GM18873 (cell line): ENCODE data around the gene MSRB1.
"Not testable (repeated sequence)": the region's sequence is repeated elsewhere in the genome, so short reads cannot be mapped to it uniquely, and the experiment has no call there.

Source experiments
- ATAC-seq: cut with Tn5 transposase; IDR thresholded peaks from one replicate; pipeline ENCODE4 v1.9.1; 2021; ENCODE audit warnings: mild to moderate bottlenecking, moderate library complexity, moderate number of reproducible peaks; ENCODE audit not compliant: unreplicated experiment, low FRiP score

The MSRB1 gene

DNA sequence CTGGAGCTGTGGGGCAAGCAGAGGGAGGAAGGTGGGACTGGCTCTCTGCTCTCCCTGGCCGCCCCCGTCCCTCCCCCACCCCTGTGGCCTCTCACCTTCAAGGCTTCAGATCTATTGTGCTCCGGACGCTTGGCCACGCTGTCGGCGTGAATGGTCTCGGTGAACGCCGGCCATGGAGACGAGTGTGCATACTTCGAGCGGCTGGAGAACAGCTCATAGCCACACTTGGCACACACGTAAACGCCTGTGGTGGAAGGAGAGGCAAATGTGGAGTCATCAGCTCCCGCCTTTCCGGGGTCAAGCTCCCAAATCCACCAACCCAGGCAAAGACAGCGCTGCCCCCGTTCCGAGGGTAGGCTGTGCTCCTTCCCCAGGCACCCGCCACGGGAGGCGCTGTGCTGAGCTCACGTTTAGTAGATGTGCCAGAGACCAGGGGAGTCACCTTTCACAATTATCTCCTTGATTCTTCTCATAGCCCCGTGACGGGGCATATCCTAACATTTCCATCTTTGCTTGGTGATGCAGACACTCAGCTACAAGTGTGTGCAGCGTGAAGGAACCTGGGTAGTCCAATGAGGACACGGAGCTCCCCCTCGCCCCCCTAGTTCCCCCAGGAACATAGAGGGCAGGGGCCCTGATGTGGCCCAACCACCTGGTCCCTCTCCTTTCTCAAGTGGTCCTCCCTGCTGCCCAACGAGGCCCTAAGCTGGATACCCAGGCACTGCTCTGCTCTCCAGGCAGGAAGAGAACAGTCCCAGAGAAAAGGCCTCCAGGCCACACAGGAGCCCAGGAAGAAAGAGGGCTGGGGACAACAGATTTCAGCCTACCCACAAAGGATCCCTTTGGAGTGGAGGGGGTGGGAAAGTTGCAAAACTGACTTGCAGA is 1.6 kb downstream of the MSRB1 start:
- no peak for ATAC-seq

DNA sequence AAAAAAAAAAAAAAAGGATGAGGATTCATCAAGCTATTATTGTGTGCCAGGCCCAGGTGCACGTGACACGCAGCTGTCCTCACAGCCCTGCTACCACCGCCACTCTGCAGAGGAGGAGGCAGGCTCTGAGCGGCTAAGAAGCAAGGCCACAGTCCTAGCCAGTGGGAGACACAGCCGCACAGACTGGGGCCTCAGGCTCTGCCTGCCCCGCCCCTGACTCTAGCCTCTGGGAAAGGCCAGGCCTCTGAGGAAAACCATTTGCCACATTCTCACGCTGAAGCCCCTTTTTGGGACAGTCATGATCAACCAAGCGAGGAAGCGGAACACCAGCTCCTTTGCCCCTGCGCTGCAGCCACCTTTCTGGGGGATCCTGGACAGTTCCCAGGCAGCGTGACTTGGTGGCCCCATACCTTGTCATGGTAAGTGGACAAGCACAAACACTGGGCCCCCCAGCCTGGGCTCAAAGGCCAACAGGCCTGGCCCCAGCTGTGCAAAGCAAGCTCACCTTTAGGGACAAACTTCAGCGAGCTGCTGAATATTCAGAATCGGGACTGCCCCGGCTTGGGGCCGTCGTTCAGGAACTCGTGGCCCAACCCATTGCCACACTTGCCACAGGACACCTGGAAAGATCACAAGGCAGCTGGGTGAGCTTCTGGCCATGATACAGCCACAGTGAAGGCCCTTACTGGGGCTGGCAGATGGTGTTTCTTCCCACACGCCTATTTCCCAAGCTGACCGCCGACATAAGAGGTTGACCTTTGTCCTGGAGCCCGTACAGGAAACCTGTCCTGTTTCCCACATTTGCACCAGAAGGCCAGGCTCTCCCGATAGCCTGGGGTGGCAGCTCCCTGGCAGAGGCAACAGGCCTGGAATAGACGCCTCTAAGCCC is 2.5 kb downstream of the MSRB1 start:
- no peak for ATAC-seq

DNA sequence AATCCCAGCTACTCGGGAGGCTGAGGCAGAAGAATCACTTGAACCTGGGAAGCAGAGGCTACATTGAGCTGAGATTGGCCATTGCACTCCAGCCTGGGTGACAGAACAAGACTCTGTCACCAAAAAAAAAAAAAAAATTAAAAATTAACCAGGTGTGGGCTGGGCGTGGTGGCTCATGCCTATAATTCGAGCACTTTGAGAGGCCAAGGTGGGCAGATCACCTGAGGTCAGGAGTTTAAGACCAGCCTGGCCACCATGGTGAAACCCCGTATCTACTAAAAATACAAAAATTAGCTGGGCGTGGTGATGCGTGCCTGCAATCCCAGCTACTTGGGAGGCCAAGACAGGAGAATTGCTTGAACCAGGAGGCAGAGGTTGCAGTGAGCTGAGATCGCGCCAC is 3.2 kb downstream of the MSRB1 start:
- not testable (repeated sequence) for ATAC-seq

DNA sequence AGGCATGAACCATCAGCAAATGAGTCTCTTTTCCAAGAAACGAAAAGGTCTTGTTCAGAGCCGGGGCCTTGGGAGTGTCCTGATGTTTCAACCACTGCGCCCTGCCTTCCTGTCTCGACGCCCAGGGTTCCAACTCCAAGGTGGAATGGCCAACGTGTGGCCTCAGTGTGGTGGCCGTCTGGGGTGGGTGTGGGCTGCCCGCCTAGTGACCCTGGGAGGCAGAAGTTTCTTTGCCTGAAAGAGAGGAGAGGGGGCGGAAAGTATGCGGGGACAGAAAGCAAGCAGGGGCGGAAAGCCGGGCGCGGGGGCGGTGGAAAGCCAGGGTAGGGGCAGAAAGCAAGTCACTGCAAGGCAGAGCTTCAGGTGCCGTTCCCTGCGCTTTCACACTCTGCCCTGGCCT is 4.1 kb downstream of the MSRB1 start:
- no peak for ATAC-seq

DNA sequence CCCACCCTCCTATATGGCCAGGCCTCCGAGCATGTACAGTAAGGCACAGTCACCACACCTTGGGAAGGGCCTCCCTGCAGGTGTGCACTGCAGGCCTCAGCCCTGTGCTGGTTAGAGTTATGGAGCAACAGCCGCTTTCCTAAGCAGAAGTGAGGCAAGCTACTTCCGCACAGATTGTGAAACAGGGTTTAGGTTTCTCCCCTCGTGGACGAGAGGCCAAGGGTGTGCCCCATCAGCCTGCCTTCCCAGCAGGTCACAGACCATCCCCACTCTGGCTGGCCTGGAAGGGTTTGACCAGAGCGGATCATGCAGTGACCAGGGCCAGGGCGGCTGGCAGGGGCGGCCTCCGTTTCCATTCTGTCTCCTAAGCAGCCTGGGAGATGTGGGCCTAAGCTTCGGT is 4.7 kb downstream of the MSRB1 start:
- ATAC-seq, result no peak

DNA sequence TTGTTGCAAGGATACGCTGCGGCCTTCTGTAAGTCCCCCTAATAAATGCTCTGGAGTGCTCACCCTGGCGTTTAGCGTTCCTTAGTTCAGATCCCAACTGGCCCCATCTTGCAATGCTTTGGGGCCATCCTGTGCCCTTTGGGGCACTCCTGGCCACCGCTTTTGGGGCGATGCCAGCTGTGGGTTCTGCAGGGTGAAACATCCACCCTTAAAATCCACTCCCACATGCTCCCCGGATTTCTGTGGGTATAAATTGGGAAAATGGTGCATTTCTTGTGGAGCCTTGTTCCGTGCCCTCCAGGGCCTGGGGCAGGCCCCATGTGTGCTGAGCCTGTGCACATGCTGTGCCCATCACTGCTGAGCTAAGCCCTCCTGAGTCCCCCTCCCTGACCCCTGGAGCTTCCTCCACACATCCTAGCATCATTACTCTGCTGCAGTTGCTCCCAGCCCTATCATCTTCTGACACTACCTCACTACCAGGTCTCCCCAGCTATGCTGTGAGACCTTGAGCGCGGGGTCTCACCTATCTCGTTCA is 6.0 kb downstream of the MSRB1 start:
- no peak for ATAC-seq

DNA sequence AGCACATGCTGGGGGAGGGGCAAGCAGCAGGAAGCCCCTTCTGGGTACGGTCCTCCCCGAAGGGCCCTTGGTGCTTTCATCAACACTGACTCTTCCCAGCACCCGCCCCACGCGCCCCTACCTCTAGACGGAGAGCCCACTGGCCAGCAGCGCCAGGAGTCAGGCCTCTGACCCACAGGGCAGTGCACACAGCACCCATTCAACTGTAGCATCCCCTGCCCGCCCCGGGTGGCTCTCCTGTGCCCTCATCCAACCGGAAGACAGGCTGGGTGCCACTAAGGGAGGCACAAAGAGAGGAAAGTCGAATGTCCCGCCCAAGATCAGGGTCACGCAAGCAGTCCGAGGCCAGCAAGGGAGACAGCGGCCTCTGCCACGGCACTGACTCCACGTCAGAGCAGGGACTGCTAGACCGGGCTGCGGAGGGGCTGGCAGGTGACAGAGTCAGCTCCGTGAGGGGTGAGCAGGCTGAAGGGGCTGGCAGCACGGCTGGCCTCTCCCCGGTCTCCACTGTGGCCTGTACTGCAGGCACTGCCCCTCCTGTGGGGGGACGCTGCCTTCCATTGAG is 9.8 kb downstream of the MSRB1 start:
- ATAC-seq, result no peak

DNA sequence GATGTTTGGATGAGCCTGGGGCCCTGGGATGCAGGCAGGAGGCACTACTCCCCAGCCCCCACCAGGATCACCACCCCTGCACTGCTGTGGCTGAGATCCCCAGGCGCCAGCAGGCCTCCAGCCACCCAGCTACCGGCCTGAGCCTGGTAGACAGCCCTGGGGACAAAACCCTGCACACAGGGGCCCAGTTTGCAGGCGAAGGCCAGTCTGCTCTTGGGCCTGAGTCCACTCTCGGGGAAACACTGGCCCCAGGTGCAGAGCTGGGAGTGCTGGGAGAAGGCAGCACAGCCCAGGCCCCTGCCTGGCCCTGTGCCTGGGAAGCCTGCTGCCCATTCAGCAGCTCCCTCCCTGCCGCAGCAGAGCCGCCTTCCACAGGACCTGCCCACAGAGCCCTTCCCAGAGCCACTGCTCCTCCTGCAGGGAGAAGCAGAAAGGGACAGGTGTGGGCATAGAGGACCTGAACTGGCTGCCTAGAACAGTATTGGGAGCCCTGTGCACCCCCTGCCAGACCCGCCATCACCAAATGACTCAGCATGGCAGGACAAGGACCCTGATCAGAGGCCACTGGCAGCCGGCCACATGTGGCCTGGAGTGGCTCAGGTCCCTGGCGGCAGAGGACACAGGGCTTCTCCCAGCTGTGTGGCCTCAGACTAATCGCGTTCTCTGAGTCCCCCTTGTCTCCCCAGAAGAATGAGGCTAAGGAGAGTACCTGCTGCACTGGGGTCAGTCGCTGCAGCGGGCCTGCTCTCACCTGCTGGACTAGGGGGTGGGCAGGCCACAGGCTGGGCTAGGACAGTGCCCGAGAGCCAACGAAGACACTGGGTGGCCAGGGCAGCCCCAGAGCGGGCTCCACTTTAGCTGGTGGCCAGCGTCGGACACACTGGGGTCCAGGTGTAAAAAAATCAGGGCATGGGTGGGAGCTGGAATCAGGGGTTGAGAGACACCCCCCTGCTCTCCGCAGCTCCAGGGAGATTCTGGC is 10.7 kb downstream of the MSRB1 start:
- ATAC-seq, result no peak

DNA sequence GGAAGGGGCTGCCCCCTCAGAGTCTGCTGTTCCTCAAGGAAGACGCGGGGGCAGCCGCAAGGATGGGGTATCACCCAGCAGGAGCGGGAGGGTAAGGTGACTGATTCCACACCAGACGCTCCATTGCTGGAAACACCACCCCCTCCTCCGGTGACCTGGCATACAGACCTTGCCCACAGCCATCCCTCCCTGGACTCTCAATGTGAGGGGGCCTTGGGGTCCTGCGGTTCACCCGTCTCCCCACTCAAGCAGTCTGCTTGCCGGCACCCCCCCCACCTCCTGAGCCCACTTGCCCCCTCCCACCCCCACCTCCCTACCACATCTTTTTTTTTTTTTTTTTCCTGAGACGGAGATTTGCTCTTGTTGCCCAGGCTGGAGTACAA is 12.7 kb downstream of the MSRB1 start:
- no peak for ATAC-seq

DNA sequence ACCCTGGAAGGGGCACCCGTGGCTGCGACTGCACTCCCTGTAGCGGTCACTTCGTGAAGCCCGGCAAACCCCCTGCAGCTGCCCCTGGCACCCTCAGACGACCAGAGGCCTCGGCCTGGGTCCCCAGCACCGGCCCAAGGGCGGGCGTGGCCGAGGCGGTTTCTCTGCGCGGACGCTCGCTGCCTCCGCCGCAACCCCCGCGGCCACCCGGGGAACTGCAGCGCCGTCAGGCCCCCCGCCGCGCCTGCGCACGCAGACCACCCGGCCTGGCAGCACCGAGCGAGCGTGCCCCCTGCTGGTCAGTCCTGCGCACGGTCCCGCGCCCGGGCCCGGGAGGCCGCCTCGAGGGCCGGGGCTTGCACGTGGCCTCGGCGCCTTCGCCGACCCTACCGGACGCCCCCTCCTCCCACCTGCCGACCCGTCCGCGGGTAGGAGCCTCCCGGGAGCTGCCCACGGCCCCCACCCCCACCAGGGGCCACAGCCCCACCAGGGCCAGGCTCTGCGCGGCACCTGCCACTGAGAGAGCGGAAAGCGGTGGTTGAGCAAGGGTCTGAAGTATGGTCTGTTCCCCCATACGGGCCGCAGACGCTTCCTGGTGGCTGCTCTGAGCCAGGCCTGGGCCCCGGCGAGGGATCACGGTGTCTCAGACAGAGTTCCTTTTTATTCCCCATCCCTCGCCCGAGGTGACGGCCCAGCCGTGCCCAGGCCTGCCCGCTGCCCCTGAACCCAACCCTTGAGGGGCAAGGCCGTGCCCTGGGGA is 13.2 kb downstream of the MSRB1 start:
- ATAC-seq, result no peak

DNA sequence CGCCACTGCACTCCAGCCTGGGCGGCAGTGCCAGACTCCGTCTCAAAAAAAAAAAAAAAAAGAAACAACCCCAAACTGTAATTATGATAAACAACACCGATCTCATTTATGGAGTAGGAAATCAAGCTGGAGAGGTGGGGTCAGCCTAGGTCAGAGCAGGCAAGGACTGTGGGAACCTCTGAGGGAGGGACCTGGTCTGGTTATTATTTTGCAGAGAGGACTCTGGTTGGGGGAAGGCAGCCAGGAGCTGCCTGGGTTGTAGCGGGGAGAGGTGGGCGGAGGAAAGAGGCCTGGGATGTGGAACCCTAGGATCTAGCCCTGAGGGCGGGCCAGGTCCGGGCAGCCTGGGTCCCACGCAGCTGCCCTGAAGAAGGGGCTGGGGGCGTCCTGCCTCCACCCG is 13.9 kb downstream of the MSRB1 start:
- no peak for ATAC-seq

DNA sequence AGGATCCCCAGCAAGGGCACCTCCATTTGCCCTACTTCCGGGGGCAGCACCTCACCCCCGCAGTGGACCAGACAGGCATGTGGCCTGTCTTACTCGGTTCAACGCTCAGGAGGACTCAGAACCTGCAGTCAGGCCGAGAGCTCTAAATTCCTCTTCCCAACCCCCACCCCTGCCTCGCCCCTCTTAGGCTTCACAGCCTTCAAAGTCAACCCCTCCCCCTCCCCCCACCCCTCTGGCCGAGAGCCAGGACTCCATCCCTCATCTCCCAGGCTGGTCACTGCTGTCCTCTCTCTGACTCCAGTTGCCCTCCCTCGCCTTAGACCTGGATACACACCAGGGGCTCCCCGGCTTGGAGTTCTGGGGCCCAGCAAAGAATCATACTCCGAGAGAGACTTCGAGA is 16.7 kb downstream of the MSRB1 start:
- no peak for ATAC-seq

DNA sequence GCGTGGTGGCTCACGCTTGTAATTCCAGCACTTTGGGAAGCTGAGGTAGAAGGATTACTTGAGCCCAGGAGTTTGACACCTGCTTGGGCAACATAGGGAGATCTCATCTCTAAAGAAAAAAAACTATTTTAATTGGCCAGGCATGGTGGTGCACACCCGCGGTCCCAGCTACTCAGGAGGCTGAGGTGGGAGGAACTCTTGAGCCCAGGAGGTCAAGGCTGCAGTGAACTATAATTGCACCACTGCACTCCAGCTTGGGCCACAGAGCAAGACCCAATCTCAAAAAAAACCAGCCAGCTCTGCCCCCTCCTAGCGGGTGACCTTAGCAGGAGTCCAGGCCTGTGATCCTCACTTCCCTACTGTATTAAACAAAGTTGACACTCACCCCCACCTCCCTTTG is 18.9 kb downstream of the MSRB1 start:
- no peak for ATAC-seq

DNA sequence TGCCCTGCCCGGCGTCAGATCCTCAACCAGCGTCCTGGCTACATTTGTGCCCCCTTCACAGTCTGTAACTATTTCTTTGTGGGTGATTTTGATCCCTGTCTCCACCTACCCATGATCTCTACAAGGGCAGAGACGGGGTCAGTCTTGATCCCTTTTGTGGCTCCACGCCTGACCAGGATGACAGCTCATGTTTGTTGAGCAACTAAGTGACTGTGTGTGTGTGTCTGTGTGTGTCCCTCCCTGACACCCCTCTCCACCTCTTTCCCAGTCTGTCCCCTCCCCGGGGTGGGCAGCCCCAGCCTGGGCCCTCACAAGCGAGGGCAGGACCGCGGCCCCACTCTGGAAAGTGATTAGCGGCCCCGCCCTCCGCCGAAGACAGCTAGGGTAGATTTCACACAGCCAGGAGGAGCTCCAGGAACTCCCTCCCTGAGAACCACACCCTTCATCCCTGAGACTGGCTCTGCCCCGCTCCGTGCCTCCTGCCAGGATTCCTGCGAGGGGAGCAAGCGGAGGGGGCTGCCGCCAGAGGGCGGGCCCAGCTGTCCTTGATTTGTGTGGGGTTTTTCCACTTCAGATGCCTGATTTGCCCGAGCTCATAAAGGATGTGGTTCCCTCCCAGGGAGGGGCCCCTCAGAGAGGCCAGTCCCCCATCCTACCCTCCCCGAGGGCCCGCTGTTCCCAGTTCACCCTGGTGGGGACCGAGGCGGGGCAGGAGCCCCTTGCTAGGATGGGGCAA is 19.5 kb downstream of the MSRB1 start:
- ATAC-seq, result no peak

DNA sequence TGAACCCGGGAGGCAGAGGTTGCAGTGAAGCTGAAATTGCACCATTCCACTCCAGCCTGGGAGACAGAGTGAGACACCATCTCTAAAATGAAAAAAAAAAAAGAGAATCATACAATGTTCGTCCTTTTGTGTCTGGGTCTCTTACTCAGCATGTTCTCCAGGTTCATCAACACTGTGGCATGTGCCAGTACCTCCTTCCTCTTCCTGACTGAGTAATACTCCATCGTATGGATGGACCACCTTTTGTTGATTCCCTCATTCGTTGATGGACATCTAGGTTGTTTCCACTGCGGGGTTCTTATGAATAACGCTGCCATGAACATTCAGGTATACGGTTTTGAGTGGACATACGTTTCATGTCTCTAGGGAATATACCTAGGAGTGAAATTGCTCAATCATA is 20.6 kb downstream of the MSRB1 start:
- no peak for ATAC-seq

DNA sequence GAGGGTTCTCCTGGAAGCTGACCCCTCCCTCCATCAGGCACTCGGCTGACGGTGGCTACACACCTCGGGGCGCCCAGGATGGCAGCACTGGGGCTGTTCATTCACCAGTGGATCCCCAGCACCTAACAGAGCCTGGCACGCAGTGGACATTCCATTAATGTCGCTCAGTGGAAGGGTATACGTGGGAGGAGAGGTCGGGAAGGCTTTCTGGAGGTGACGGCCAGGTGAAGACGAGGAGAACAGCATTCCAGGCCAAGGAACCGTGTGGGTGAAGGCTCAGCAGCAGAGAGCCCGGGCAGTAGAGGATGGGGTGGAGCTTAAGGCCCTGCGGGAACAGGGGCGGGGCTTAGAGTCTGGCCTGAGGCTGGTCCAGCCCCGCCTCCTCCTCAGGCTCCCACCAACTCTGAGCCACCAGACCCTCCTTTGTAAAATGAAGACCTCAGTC is 22.2 kb downstream of the MSRB1 start:
- no peak for ATAC-seq

DNA sequence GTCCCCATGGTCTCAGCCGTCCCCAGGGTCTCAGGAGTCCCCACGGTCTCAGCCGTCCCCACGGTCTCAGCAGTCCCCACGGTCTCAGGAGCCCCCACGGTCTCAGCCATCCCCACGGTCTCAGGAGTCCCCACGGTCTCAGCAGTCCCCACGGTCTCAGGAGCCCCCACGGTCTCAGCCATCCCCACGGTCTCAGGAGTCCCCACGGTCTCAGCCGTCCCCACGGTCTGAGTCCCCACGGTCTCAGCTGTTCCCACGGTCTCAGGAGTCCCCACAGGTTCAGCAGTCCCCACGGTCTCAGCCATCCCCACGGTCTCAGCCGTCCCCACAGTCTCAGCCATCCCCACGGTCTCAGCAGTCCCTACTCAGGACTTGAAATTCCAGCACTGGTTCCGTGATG is 22.9 kb downstream of the MSRB1 start:
- ATAC-seq, result not testable (repeated sequence)

DNA sequence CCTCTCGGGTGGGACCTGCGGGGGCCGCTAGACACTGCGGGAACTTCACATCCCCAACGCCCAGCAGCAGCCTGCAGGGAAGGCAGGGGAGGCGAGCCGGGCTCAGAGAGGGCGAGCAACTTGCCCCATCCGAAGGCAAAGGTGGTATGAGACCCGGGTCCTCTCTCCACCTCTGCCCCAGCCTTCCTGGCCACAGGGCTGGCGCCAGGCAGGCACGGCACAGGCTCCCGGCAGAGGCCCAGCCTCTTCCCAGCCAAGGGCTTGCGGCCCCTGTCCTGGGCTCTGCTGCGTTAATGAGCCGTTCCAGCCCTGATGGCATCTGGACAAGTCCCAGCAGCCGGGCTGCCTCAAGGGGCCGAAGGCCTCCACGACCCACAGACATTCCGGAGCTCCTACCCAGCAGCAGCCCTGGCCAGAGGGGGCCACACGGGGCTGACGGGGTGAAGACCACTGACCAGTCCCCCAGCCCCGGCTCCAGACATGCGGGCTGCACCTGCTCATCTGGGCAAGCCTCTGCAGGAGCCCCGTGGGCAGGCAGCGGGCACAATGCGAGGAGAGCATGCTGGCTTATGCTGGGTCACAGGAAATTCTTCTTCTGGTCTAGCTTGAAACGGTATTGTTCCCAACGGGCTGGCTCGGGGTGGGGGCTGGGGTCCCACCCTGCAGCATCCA is 23.5 kb downstream of the MSRB1 start:
- no peak for ATAC-seq
